HG02870 (cell line): ENCODE results near the gene MMEL1.

Experiments
- ATAC-seq: cut with Tn5 transposase; IDR thresholded peaks from one replicate; pipeline ENCODE4 v1.9.1; 2021; ENCODE audit warnings: mild to moderate bottlenecking, moderate library complexity; ENCODE audit not compliant: unreplicated experiment

The MMEL1 gene

DNA sequence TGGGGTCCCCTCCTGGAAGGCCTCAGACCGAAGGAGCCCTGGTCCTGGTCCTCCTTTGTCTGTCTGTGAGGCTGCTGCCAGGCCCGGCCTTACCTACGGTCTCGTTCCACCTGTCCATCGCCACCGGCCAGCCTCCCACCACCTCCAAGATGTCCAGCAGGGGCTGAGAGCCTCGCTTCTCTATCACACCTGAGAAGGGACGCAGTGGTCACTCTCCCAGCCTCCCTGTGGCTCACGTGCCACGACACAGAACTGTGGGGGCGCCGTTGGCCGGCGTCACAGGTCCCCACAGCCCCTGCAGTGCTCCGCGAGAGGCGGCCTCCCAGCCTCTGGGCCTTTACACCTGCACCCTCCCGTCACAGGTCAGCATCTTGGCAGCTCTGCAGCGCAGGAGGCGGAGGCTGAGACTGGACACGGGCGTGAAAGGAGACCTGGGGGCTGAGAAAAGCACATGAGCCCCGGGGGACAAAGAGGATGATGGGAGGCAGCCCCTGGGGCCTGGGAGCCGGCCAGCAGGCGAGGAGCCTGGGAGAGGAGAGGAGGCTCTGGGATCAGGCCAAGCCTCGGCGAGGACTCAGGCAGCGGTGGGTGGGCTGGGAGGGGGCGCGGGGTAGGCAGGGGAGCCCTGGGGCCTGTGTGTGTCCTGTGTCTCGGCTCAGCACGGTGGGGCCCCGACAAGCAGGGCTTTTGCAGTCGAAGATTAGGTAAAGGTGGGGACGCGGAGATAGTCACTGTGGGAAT lies 25.8 kb downstream of the MMEL1 start:
- no peak for ATAC-seq

DNA sequence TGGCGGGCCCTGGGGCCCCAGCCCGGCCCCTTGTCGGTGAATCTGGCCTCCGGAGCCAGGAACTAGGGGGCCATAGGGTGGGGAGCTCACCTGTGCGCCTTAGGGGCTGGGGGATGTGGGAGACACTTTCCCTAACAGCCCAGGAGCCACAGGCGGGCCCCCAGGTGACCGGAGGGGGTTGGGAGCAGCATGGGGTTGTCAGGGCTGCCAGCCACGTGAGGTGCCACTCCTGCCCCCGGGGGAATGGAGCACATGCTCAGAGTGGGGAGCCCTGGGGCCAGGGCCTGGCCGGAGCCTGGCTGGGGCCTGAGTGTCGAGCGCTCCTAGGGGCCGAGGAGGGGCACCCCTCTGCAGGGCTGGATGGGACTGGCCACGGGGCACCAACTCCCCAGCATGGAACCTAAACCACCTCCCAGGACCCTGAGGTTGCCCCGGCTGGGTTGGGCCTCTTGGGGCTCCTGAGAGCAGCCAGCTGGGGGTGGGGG lies 26.4 kb downstream of the MMEL1 start:
- no peak for ATAC-seq

DNA sequence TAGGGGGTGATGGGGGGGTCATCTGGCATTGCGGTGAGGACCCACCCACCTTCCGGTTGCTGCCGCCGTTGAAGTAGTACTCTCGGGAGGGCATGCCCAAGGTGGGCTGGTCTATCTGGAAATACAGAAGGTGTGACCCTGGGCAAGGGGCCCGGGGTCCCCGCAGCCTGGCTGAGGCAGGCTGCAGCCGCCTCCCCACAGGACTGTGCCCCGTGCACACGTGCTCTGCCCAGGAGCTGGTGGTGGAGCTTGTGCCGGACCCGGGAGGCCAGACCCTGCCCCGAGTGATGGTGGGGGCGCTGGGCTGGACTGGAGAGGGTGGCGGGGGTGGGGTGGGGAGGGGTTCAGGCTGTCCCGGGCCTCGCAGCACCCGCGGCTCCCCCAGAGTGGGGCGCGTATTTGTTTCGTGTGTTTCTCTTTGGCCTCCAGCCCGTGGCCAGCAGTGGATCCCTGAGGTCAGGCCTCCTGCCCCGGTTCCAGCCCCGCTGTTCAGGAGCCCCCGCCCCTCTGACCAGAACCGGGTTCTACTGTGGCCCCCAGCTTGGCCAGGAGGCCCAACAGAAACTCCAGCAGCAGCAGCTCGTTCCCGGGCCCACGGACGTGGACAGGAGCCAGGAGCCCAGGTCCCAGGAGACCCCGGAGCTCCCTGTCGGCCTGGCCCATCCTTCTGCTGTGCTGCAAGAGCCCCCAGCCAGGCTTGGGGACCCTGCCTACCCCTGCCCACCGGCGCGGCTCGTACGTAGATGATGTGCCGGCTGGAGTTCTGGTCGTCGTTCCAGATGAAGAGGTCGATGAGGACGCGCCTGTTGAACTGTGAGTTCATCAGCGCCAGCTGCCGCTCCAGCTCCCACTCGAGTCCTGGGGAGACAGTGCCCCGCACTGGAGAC lies 27.1 kb downstream of the MMEL1 start:
- no peak for ATAC-seq

DNA sequence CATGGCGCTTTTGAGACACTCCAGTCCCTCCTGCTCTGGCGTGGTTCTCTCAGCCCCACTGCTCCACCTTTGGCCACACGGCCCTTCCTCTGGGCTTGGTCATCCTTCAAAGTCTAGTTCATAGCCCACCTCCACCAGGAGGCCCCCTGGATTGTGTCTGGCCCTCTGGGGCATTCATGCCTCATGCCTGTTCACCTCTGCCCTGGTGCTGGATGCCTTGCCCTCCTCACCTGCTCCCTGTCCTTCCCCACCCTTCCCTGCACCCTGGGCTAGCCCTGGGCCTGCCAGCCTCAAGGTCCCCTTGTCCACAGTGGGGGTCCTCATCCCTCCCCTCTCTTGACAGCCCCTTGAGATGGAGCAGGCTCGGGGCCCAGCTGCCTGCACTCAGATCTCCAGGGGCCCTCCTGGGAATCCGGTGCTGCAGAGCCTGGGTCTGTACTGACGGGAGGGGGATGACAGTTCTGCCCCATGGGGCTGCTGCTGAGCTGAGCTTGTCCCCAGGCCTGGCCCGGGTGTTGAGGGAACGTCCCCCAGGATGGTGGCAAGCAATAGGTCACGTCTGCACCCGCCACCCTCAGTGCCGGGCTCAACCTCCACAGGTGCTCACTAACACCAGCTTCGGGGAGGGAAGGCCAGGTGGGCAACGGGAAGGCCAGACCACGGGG lies 27.8 kb downstream of the MMEL1 start:
- no peak for ATAC-seq

DNA sequence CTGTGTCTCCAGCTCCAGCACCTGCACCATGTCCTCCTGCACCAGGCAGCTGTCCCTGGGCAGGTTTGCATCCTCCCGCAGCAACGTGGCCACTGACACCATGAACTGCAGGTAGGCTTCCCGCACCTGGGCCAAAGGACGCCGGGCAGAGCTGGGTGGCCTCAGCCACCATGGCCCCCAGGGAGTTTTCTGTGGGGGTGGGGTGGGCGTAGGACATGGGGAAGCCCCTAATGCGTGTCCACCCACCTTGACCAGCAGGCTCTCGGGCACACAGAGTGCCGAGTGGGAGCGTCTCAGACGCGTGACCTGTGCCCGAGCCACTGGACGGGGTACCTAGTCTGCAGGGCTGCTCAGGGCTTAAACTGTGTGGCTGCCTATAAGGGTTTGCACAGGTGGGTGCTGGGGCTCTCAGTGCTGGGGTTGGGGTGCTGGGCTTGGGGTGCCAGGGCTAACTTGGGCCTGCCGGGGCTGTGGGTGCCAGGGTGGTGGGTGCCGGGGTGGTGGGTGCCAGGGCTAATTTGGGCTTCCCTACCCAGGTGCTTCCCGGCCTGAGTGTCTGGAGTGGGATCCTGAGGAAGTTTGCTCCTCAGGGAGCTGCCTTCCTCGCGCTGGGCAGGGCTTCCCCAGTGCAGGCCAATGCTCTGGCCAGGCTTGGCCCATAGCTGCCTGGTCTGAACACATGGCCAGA lies 28.5 kb downstream of the MMEL1 start:
- ATAC-seq = no peak

DNA sequence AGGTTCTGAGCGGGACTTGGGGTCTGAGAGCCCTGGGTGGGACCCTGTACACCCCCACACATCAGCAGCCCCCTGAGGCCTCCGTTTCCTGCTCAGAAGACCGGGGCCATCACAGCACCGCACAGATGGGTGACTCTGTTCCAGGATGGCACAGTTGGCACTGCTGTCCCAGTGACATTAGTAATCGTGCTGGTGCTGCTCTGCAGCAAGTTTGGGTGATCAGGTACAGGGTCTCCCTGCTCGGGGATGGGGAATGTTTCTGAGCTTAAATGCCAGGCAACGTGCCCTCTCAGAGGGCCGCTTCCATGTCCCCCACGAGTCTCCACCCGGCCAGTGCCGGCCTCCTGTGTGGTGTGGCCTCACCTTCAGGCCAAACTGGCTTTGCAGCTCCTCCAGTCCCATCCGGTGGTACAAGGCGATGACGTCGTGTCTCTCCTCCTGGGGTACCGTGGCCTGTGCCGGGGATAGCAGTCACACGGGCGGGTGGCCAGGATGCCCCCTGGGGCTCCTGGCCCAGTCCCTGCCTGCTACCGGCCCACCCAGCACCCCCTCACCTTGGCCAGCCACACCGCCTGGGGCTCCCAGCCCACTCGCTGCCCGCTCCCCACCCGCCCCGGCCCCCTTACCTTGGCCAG lies 29.2 kb downstream of the MMEL1 start:
- no peak for ATAC-seq

DNA sequence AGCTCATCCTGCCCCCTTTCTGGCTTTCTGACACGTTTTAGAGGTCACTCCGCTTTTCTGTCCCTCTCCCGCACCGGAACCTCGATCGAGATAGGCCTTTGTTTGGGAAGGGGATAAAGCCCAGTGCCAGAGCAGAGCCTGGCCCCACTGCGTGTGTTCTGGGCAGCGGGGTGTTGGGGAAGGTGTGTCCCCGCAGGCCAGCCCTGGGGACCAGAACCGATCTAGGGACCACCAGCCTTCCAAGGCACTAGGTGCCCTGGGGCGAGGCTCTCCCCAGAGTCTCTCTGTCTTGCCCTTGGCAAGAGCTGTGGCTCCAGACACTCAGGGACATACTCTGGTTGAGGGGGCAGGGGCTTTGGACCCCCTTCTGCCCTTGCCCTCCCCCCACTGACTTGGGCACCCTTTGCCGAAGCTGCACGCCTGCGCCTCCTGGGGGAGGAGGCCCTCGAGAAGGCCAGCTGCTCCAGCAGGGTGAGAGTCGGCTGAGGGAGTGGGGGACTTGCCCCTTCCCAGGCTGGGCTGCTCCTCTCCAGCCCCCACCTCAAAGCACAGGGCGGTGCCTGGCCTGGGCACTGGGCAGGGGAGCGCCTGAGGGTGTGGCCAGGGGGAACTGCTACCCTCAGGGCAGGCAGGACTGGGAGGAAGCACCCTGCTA lies 29.8 kb downstream of the MMEL1 start:
- no peak for ATAC-seq

DNA sequence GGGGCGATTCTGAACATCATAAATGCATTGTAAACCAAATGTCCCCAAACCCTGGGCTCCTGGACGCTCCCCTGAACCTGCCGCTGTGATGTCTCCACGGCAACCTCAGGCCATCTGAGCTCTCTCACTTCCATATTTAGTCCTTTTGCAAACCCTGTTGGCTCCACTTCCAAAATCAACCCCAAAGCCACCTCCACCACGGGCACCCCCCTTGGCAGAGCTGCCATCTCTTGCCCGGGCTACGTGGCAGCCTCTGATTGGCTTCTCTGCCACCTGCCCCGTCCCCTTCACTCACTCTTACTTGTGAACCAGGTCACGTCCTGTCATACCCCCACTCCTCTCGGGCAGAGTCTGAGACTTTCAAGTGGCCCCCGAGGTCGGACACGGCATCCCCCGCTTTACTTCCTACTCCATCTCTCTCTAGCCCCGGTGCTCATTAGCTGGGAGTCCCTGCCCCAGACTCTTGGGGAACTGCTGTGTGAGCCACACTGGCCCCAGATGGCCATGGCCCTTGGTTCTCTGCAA lies 30.4 kb downstream of the MMEL1 start:
- ATAC-seq = no peak

DNA sequence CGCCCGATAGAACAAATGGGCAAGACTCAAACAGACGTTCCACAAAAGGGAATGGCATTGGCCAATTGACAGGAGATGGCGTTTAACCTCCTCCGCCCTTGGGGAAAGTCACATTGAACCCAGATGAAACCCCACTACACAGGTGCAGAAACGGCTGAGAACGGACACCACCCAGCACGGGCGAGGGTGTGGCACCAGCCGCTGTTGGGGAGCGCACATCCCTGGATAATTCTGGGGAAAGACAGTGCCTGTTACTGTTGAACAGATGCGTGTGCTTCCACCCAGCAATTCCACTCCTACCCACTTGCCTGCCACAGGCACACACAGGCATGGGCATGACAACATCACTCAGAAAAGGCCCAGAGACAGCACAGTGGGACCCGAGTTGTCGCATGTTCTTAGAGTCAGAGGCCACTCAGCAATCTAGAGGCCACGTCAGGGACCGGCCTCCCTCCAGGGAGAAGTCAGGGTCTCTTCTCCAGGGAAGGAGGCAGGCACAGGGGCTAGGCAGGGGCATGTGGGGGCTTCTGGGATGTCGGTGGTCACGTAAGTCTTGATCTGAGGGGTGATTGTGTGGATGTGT lies 31.0 kb downstream of the MMEL1 start:
- ATAC-seq = no peak

DNA sequence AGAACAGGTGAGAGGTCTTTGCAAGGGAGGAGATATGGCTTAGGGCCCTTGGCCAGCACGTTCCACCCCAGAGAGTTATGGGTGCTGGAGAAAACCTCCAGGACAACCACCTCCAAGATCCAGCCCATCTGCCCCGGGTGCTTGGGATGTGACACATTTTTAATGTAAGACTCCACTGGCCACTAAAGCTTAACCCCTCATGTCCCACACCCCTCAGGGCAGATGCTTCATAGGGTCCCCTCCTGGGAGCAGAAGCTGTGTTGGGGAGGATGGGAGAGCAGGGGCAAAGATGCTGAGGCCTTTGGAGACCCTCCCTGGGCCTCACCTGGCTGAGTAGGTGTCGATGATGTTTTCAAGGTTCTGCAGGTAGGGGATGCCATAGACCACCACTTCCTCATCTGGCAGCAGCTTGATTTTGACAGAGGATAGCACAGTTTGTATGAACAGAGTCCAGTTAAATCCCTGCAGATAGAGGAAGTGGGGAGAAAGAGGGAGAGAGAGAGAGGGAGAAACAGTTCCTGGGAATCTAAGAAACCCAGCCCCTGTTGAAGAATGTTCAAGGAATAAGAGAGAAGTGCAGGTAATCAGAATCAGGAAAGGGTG lies 34.4 kb downstream of the MMEL1 start:
- ATAC-seq = no peak

DNA sequence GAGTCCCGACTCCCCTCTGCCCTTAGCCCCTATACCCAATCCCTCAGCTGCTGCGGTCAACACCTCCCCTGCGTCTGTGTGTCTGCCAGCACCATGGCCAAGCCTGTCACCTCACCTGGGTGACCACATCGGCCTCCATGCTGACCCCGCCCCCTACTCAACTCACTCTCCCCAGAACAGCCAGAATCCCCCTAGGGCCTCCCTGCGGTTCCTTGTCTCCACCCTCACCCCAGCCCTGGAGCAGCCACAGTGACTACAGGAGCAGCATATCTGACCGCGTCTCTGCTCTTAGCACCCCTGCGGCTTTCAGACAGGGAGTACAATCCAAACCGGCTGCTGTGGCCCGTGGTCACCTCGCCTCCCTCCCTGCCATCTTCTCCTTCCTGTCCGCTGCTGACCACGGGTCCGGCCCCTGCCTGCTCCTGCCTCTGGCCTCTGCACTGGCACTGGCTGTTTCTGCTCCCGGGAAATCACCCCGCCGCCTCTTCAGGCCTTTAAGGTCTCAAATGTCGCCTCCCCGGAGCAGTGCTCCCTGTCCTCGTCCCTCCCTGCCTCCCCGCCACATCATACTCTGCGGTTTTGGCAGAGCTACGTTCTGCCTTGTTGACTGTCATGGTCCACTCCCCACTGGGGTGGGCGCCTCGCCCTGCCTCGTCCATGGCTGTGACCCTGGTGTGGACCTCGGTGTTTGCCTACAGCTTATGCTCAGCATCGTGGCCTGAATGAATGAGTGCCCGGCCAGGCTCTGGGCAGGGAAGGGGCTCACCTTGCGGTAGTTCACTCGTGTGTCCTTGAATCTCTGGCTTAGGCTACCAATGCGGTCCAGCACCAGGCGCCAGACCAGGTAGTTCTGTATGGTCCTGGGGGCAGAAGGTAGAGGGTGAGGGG lies 35.1 kb downstream of the MMEL1 start:
- no peak for ATAC-seq

DNA sequence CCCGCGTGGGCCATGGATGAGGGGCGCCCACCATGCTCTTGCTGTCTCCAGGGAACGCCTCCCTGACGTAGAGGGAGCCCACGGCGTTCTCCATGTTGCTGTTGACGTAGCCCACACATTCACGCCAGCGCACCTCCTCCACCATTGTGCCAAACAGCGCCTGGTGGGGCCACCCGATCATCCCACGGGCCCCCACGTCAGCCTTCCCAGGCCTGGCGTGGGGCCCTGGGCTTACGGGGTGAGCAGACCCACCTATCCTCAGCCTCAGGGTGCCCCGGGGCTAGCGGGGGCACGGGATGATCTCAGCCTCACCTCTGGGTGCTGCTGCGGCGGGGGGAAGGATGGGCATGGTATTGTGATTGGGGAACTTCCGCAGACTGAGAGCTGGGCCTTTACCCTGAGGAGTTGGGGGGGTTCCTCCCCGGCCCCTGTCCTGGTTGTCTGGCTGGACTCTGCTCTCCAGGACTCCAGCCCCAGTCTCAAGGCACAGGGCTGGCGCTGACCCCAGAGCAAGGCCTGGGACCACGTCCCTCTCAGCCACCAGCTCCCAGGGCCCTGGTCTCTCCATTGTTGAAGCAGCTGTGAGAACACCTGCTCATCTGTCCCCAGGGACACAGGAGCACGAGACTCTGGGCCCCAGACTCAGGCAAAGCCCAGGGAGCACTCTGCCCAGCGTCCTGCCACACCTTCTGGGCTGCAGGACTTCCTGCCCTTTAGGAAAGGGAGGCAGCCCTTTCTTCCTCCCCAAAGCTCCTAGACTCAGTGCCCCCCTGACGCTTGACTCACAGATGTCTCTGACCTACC lies 36.1 kb downstream of the MMEL1 start:
- ATAC-seq = no peak

DNA sequence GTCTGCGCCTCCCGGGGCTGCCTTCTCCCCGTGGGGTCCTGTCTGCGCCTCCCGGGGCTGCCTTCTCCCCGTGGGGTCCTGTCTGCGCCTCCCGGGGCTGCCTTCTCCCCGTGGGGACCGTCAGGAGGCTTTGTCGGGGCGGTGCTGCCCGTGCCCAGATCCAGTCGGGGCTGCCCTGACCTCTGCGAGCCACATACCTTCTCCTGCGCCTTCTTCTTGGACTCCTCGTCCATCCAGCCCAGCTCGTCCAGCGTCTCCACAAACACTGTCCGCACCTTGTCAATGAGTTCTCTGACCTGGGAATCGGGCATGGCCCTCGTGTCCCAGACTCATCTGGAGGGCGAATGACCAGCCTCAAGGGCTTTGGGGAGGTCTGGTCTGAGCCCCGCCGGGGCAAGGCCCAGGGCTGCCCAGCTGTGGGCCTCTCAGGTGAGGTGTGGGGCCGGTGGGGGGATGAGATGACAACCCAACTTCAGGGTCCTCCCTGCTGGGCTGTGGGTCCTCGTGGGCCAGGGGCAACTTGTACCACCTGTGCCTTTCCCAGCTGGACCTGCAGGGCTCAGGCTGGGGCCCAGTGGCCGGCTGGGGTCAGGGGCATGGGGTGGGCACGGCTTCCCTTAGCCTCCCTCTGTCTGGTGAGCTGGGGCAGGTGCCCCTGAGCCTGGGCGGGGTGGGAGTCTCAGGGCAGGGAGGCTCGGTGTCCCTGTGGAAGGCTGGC lies 36.8 kb downstream of the MMEL1 start:
- no peak for ATAC-seq

DNA sequence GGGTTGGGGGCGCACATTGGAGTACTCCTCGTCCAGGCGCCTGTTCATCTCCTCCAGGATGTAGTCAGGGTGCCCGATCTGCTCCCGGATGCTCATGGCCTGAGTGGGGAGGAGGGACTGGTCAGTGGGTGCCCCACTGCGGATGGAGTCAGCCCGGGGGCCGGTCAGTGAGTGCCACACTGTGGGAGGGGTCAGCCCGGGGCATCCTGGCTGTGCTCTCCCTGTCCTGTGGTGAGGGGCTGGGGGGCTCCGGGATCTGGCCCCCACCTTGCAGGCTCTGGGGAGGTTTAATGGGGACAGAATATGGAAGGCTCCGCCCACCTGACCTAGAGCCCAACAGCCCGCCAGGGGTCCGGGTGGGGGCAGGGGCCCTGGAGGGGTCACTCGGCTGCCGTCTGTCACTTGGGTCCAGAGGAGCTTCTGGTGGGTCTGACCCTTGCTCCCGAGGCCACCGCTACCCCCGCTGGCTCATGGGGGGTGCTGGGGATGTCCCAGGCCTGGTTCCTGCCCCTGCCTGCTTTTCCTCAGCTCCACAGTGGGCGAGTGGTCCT lies 37.5 kb downstream of the MMEL1 start:
- no peak for ATAC-seq

DNA sequence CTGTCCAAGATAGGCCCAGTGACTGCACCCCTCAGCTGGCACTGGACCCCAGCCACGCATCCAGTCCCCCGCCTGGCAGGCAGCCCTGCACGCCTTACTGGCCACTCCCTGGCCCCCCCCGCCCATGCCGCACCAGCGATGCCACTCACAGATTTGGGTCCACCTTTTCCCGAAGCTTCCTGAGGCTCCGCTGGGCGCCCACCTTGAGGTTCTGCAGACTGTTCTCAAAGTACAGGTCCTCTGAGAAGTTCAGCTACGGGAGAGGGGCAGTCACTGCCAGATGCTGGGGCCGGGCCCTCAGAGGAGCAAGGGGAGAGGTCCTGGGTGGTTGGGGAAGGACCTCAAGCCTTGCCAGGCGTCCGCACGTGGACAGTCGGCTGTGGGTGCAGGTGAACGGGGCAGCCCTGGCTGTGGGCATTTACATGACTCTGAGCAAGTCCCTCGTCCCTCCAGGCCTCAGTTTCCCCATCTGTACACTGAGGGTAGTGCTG lies 38.1 kb downstream of the MMEL1 start:
- no peak for ATAC-seq

DNA sequence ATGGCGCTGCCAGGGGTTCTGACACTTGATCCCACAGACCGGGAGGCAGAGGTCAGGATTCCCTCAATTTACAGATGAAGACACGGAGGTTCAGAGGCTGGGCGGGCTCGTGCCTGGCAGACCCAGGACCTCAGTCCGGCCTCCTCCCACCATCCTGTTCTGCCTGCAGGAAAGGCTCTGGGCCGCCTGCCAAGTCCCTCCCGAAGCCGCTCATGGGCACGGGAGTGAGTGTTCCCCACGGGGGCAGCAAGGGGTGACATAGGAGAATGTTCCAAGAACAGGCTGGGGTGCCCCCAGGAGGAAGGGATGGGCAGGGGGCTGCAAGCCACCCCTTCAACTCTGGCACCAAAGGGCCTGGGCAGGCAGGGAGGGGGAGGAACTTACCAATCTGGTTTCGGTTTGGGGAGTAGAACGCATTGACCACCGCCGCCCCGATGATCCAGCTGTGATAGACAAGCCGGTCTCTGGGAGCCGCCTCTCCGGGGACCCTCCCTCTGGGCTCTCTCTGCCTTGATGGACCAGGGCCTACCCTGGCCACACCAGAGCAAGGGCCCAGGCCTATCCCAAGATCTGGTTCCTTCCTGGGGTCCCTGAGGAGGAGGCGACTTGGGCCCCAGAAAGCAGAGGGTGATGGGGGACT lies 38.7 kb downstream of the MMEL1 start:
- ATAC-seq = no peak
